Stimulated activated CD4-positive, alpha-beta T cell treated with anti-CD3 and anti-CD28 coated beads, Interleukin-1b, Interleukin-23, amount 100 ng/mL, for 24 hours (primary cell): Measurements from ENCODE around the gene LRRC75A.
"Not testable (repeated sequence)": the region's sequence is repeated elsewhere in the genome, so short reads cannot be mapped to it uniquely, and the experiment has no call there.

Experiments used
- DNase-seq, 4 experiments: peaks; one replicate each; pipeline ENCODE4 v3.0.0-alpha.2; 2020; ENCODE audit warnings: low read depth in 4 of 4, low spot score in 1 of 4

Gene LRRC75A

DNA sequence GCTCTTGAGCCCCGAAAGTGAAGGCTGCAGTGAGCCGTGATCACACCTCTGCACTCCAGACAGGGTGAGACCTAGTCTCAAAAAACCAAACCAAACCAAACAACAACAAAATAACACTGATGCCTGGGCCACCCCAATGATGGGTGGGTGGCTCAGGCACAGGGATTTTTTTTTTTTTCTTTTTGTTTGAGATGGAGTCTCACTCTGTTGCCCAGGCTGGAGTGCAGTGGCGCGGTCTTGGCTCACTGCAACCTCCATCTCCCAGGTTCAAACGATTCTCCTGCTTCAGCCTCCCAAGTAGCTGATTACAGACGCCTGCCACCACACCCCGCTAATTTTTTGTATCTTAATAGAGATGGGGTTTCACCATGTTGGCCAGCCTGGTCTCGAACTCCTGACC, 39.7 kb downstream of the LRRC75A start:
- DNase-seq: not testable (repeated sequence)

DNA sequence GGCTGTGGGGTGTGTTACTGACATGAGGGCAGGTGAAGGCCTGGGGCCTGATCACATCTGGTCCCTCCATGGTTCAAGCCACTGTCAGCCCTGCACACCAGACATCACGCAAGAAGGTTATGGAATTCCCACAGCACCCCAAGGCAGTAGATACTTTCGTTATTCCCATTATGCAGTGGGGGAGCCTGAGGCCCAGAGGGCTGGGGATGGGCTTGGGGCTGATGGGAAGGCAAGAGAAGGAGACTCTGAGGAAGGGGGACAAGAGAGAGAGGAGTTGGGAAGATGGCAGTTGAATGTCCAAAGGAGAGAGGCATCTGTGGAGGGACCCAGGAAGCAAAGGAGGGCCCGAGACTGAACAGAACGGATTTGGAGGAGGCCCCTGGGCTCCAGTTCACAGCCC, 42.0 kb downstream of the LRRC75A start:
- DNase-seq: no peak

DNA sequence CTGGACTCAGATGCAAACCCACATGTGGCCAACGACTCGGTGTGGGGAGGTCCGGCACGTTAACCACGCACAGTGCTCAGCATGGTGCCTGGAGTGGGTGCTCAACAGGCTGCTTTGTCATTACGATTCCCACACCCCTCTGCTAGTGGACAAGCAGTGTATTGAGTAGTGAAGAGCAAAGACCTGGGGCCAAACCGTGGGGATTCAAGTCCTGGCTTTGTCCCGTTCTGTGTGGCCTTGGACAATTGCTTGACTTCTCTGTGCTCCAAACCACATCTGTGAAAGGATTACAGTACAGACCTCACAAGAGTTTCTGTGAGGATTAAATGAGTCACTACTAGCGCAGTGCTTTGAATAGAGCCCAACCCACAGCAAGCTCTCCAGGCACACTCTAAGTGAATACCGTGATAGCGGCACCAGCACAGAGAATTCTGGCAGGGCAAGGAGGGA, 42.8 kb downstream of the LRRC75A start:
- no peak for DNase-seq

DNA sequence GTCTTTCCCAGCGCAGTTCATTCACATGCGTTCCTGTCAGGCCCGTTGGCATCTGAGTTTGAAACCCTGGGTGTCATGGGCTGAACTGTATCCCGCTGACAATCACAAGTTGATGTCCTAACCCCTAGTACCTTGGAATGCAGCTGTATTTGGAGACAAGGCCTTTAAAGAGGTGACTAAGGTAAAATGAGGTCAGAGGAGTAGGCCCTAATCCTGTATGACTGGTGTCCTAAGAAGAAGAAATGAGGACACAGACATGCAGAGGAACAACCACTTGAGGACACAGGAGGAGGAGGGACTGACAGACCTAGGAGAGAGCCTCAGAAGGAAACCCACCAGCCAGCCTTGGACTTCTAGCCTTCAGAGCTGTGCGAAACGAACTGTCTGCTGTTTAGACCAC, 43.5 kb downstream of the LRRC75A start:
- DNase-seq: no peak

DNA sequence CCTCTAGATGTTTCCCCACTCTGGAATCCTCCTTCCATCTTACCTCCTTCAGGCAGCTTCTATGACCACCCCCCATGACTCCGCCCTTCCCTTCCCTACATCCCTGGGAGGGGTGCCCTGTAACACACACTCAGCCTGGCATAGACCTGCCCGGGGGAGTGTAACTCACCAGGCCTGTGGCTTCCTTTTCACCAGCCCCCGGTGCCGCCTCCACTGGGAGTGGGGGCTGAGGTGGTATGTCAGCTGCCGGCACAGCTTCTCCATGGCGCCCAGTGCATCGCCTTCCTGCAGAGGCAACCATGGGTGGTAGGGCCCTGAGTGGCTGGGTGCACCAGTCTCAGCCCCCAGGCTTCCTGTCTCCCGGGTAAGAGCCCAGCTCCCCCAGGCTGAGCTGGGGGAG, 44.3 kb downstream of the LRRC75A start:
- DNase-seq: no peak

DNA sequence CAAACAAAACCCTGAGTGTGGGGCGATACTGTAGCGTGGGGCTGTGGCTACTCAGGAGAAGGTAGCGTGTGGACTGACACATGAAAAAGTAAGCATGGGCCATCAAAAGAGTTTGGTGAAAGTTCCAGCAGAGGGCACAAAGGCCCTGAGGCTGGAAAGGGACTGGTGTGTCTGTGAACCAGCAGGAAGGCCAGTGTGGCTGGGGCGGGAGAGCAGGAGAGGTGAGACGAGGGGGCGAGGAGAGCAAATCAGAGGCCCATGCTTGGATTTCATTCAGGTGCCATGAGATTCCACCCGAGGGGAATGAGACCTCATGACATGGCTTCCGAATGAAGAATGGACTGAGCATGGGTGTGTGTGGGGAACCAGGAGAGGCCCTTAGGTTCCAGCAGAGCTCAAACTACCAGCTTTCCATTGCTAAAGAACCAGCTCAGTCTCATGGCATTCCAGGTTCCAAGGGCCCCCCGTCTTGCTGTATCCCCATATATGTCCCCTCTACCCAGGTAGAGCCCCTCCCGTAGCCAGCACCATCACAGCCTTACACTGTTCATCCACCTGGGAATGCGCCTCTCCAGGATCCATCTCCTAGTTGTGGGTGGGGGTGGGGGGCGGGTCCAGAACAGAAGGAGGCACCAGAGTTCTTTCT, 45.5 kb downstream of the LRRC75A start:
- no peak for DNase-seq

DNA sequence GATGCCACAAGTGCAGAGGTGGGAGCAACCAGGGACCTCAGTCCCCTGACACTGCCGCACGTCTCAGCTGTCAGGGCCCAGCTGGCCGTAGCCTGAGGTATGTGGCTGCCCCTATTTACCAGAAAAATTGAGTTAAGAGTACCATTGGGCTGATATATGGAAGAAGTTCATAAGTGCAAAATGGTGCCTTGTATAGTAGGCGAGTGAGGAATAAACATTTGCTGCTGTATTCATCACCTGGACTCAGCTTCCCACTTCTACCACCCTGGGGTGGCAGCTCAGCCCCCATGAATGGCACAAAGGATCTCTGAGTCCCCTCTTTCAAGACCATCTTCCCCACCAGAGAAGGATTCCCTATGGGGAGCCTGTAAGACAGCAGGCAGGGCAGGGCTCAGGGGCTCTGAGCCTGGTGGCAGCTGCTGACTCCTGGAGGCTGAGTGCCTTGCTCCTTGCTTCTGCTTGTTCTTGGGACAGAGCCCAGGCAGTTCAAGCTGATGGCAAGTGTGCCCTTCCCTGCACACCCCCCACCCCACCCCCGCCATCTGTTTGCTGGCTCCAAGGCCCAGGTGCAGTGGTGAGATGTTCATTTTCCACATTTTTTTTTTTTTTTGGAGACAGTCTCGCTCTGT, 47.6 kb downstream of the LRRC75A start:
- no peak for DNase-seq

DNA sequence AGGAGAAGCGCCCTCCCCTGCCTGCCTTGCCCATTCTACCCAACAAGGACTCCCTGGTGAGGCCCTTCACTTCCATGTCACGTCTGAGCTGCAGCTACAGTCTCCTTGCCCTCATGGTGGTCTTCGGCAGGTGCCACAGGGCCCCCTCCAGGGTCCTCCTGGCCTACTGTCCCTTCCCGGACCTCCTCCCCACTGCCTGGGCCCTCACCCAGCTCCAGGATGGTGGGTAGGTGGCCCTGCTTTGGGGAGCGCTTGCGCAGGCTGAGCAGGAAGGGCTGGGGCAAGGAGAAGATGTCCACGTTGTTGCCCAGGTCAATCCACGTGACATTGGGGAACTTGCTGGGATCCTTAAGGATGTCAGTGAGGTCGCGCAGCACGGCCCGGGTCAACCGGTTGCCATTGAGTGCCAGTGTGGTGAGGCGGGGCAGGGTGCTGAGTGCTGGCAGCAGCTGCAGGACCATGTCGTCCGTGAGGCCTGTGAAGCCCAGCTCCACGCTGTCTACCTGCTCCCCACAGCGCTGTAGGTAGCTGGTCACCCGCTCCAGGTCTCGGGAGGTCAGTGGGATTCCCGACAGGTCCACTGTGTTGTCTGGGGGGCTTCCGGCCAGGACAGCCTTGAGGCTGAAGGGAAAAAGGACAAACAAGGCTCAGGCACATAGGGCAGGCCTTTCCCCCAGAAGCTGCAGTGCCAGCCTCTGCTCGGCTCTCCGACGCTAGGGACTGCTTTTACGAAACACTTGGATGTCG, 48.3 kb downstream of the LRRC75A start:
- no peak for DNase-seq

DNA sequence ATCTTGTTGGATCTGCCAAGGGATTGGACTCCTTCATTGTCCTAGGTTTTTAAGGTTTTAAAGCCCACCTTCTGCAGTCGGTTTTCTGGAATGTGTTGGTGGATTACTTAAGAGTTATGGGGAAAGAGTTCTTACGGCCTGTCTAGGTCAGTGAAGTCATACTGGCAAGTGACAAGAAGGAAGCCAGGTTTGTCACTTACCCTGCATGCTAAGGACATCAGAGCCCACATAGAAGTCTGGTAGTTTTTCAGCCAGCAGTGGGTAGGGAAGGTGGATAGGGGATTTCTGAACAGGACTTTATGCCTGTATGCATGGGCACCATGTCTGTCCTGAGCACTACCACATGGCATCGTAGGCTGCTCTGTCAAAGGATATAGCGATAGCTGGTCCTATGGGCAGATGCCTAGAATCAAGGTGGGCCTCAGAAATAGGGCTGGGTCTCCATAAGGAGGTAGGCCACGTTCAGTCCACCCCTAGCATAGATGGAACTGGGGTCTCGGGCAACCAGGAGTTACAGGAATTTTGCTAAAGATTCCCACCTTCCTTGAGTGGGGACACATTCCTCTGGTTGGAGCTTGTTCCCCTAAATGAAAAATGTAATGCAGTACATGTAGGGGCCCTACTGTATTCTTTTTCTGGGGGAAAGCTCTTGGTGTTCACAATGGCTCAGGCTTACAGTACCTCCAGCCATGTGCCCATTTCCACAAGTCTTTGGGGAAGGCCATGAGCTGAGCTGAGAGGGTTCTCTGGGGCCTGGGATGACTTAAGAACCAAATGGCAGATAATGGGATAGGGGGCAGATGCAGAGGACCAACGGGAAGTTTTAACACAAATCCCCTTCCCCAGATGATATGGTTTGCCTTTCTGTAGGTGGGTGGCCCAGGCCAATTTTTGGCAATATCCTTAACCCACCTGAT, 49.1 kb downstream of the LRRC75A start:
- DNase-seq: no peak

DNA sequence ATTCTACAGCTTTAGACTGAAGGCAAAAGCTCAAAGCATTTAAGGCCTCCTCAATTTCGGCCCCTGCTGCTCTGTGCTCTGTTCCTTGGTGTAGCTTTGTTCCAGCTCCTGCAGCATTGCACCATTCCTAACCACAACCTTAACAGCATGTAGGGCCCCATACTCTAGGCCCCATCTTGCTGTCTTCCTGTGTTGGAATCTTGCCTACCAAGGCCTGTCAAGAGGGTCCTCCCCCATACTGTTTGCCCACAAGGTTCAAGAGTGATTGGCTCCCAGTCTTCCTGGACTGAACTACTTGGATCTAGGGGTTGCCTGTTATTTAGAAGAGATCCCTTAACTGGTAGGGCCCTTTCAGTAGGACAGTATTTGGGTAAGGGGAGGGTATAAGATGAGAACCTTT, 49.9 kb downstream of the LRRC75A start:
- DNase-seq: no peak

DNA sequence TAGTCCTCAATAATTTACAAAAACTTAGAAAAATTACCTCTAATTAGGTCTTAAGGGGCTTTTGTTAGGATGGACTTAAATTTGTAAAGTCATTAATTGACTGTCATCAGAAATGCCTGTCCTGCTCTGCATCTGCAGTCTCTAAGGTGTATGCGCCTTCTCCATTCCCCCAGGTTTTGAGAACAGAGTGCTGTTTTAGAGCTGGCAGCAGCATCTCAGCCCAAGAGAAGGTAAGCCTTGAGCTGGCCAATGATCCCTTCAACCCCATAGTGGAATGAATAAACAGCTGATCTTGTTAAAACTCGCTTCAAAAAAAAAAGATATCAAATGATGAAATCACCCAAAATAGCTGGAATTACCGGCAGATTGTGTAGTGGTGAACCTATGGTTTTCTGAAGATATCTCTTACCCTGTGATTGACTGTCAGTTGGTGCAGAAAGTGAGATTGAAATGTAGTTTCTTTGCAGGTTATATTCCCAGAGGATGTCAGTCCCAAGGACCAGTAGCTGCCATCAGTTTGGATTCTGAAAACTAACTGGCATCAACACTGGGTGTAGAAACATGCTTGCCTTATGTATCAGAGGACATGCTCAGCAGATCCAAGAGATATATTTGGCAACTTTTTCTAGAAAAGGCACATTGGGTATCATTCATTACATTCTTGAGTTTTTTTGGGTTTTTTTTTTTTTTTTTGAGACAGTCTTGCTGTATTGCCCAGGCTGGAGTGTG, 50.9 kb downstream of the LRRC75A start:
- no peak for DNase-seq

DNA sequence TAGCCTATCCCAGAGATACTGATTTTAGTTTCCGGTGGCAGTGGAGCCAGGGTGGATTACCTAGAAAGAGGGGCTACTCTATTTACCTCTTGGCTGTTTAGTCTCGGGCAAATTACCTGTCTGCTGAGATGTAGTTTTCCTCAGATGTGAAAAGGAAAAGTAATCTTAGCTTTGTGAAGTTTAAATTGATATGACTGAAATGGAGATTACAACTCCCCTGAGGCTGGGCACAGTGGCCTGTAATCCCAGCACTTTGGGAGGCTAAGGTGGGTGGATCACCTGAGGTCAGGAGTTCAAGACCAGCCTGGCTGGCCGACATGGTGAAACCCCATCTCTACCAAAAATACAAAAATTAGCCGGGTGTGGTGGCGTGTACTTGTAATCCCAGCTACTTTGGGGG, 51.6 kb downstream of the LRRC75A start:
- not testable (repeated sequence) for DNase-seq

DNA sequence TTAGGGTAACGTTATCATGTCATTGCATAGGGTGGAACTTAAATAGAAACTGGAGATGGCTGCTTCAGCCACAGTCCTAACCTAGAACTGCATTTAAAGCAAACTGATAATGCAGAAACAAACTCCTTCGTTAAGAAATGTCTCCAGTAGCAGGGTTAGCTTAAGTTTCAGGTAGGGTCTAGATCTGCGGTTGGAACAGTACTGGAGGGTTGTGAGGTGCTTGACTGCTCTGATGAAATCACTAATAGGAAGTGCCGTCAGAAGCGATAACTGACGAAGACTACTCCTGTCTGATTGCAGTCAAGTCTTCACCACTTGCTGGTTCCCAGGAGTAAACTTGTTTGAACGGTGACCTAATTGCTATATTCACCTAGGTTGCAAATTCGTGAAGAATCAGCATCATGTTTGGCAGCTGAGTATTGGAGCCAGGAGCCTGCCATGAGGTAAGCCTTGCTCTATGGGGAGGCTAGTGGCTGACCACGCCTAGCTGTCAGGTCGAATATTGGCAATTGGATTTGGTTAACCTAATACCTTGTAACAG, 52.1 kb downstream of the LRRC75A start:
- DNase-seq: no peak

DNA sequence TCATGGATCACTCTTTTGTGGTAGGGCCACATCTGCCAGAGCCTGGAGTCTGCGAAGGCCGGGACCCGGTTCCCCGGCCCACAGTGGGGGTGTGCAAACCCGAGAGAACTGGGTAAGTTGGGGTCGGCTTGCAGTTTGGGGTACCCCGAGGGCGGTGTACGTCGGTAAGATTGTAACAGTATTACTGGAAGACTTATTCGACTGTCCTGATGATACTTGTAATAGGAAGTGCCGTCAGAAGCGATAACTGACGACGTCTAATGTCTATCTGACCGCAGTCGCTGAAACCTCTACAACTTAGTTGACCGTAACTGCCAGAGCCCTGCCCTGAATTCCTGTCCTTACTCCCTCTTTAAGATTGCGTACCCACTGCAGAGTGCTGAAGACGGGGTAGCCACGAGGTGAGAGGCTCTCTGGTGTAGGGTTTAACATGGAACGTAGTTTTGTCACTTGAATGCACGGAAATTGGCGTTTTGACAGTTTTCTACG, 52.6 kb downstream of the LRRC75A start:
- DNase-seq: no peak

DNA sequence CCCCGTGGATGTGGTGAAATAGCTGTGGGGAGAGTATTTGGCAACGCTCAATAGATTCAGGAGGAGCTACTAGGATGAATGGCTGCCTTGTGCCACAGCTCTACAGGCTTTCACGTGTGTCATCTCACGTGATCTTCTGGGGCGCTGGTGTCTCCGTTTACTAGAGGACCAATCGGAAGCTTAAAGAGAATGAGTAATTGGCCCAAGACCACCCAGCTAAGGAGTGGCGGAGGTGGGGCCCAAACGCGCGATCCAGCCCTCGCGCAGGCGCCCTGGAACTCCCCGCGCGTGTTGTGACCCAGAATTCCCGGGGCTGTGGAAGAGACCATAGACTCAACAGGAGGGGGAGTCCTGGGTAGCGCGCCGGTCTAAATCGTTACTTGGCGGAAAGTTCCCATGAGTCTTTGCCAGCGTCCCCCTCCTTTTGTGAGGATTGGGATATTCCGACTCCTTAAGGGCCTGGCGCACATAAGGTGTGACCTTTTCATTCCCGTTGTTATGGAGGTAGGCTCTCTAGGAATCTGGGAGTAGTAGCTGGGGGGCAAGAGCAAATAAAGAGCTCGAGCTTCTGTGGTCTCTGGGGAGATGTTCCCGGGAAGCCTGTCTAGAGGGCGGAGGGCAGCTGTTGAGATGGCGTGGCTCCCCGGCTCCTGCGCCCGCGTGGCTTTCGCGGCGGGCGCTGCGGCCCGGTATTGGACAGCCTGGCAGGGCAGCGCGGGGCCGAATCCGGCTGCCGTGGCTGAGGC, 53.3 kb downstream of the LRRC75A start:
- DNase-seq: peak; percentile 76 to 93 (median 85)

DNA sequence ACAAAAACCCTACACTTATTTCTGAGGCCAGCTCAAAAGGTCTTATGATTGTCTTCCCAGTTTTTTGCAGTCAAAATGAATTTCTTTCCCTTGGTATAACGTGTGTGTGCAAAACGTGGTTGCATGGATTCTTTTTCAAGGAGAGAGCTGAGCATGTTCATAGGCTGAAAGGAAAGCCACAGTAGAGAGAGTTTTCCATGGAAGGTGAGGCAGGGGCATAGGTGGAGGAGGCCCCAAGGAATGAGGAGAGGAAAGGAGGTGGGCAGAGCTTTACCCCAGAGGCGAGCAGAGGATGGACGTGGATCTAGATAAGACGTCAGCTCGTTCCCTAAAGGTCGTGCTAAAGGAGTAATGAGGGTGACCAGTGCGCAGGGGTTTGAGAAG, 53.8 kb downstream of the LRRC75A start:
- DNase-seq: no peak

DNA sequence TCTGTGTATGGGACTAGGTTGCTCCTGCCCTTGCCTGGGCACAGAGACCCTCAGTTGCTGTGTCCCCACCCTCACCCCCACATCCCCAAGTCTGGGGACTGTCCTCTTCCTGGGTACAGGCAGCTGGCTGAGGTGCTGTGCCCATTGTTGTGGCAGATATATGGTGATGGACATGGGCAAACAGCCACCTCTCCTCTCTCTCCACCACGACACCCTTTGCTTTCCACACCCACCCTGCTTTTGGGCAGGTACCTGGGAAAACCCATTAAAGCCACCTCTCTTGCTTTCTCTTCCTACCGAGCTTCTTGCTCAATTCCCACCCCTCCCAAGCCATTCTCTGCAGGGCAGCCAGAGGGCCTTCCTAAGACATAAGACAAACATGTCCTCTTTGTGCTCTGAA, 54.9 kb downstream of the LRRC75A start:
- DNase-seq: no peak

DNA sequence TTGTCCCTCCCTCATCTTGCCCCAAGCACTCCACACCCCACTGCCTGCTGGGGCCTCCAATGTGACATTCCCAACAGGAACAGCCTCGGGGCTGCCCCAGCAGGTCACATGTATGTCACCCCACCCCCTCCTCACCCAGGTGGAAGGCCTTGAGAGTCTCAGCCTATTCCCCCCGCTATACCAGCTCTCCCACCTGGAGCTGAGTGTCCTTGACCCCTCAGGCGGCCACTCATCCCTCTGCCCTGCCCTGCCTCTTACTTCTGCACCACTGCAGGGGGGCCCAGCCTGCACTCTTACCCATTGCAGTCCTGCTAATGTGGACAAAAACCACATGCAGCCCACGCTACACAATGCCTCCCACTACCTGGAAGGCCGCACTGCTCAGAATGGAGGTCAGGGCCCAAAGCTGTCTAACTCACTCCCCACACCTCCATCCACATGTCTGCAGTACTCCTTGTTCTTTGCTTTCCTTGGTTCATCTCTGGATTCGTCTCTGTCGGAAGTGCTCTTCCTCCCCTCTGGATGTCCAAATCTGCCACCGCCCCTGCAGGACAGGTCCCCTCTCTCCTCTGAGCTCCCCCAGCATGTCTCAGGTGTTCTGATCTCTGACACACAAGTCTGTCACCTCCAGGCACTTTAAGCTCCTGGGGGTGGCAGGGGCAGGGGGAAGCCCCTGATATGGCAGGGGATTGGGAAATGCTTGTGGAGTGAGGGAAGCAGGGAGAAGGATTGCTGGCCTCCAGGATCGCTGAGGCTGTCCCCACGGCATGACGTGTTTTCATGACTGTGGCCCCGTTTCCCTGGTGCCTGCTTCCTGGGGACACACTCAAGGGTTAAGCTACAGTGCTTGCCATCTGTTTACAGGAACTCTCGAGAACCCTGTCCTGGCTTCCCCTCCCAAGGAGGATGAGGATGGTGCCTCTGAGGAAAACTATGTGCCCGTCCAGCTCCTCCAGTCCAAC, 55.8 kb downstream of the LRRC75A start:
- DNase-seq: no peak
